ENCODE measurements around the gene GC.

GC gene

Small RNA genes within 50 kb of the gene (small RNA-seq; reads per million reads assigned to genes)
- 0 reads per million in 2 experiments for gene RNA5SP163

All from SK-N-DZ (cell line).